ENCODE data around the gene GPATCH3. TPM values are rescaled to one million over a fixed set of nuclear protein-coding genes. Genes with fewer than 3 reads are reported as not detected.

GPATCH3 gene
- total RNA-seq, 1 donor from 2014 or later: 15.7 TPM

DNA sequence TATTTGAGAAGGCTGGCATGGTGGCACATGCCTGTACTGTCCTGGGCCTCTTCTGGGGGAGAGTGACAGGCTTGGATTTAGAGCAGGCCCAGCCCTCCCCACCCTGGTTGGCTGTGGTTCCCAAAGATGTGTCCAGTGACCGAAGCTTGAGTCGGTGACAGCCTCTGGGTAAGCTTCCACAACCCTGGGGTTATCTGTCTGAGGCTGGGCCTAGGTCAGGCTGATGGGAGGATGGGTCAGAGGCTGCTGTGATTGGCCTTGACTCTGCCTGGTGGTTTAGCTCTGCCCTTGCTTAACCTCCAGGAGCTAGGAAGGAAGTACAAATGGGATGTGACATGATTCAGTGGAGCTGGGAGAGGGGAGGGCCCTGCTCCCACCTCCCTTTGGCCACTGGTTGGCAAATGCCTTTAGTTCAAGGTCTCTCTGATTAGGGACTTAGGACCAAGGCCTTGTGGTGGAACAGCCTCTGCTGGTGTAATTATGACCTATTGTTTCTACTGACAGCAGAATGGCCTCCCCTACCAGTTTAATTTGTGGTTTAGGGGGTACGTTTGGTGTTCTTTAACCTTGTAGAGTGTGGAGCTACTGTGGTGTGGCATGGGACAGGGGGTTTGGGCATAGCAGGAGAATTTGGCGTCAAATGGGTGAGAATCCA, 37.9 kb upstream of the GPATCH3 start:
- H3K4me1 ChIP-seq (ENCODE audit: control insufficient read depth in 3 of 3, insufficient read depth in 3 of 3, low read length in 3 of 3): peaks cover 0 to 2% (median 0%) of the 10 kb centered on the region in 3 donors
- no peak overlapping the region for H3K4me3 ChIP-seq (ENCODE audit: low read length in 3 of 3)
- H3K27me3 ChIP-seq (ENCODE audit: control insufficient read depth in 3 of 3, insufficient read depth in 3 of 3, low read length in 3 of 3): no peaks in the 10 kb centered on the region
- no peaks in the 10 kb centered on the region for H3K9me3 ChIP-seq (ENCODE audit: control insufficient read depth in 3 of 3, low read length in 3 of 3)
- peaks cover 25 to 27% (median 26%) of the 10 kb centered on the region in 3 donors for H3K36me3 ChIP-seq (ENCODE audit: control insufficient read depth in 3 of 3, insufficient read depth in 3 of 3, low read length in 3 of 3)
- no peak overlapping the region for H3K27ac ChIP-seq (ENCODE audit: low read depth, low read length)
- H3K9ac ChIP-seq (ENCODE audit: low read depth in 1 of 3, low read length in 3 of 3): no peak overlapping the region

DNA sequence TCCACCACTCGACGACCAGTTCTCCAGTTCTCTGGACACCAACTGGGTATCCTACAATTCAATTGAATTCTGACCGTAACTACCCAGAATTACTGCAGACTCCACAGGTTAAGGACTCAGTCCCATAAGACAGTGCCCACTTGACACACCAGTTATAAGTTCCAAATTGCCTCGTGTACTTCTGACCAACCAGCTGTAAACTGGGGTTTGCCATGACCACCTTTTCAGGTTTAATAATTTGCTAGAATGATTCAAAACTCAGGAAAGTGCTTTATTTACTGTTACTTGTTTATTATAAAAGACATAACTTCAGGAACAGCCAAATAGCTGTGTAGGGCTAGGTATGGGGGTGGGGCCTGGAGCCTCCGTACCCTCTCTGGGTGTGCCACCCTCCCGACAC, 36.6 kb upstream of the GPATCH3 start:
- no peak overlapping the region for H3K4me3 ChIP-seq (ENCODE audit: low read length in 3 of 3)
- no peak overlapping the region for H3K27ac ChIP-seq (ENCODE audit: low read depth, low read length)
- H3K9me3 ChIP-seq (ENCODE audit: control insufficient read depth in 3 of 3, low read length in 3 of 3): no peaks in the 10 kb centered on the region
- peaks cover 0 to 2% (median 0%) of the 10 kb centered on the region in 3 donors for H3K4me1 ChIP-seq (ENCODE audit: control insufficient read depth in 3 of 3, insufficient read depth in 3 of 3, low read length in 3 of 3)
- H3K36me3 ChIP-seq (ENCODE audit: control insufficient read depth in 3 of 3, insufficient read depth in 3 of 3, low read length in 3 of 3): peaks cover 14 to 18% (median 15%) of the 10 kb centered on the region in 3 donors
- no peaks in the 10 kb centered on the region for H3K27me3 ChIP-seq (ENCODE audit: control insufficient read depth in 3 of 3, insufficient read depth in 3 of 3, low read length in 3 of 3)
- H3K9ac ChIP-seq (ENCODE audit: low read depth in 1 of 3, low read length in 3 of 3): no peak overlapping the region

DNA sequence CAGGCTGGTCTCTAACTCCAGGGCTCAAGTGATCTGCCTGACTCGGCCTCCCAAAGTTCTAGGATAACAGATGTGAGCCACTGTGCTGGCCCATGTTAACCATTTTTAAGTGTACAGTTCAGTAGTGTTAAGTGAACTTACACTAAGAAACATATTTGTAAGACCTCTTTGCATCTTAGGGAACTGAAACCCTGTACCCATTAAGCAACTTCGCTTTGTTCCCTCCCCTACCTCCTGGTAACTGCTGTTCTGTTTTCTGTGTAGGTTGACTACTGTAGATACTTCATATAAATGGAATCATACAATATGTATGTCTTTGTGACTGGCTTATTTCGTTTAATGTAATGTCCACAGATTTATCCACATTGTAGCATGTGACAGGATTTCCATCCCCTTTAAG, 32.3 kb upstream of the GPATCH3 start:
- Histone ChIP-seq H3K4me3 (ENCODE audit: low read length in 3 of 3) (no peak overlapping the region), H3K9ac (ENCODE audit: low read depth in 1 of 3, low read length in 3 of 3) (no peak overlapping the region), H3K27ac (ENCODE audit: low read depth, low read length) (no peak overlapping the region), H3K27me3 (ENCODE audit: control insufficient read depth in 3 of 3, insufficient read depth in 3 of 3, low read length in 3 of 3) (no peaks in the 10 kb centered on the region), H3K36me3 (ENCODE audit: control insufficient read depth in 3 of 3, insufficient read depth in 3 of 3, low read length in 3 of 3) (peaks cover 8 to 18% (median 16%) of the 10 kb centered on the region in 3 donors), H3K4me1 (ENCODE audit: control insufficient read depth in 3 of 3, insufficient read depth in 3 of 3, low read length in 3 of 3) (no peaks in the 10 kb centered on the region), H3K9me3 (ENCODE audit: control insufficient read depth in 3 of 3, low read length in 3 of 3) (no peaks in the 10 kb centered on the region)

DNA sequence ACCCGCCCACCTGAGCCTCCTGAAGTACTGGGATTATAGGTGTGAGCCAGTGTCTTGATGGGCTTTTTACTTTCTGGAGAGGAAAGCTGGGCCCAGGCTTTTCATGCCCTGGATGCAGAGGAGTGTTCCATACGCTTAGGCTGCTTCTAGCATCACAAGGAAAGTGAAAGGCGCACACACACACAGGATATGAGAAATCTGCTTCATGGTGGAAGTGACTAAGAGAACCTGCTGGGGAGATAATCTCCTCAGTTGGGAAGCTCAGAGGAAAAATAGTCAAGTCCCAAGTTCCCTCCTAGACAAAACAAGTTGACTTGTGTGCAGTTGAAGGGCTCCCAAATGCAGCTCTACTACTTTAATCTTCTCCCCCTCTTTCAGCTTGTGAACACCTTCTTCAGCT, 23.4 kb upstream of the GPATCH3 start:
- Histone ChIP-seq H3K4me1 (ENCODE audit: control insufficient read depth in 3 of 3, insufficient read depth in 3 of 3, low read length in 3 of 3) (peaks cover 15 to 24% (median 17%) of the 10 kb centered on the region in 3 donors), H3K36me3 (ENCODE audit: control insufficient read depth in 3 of 3, insufficient read depth in 3 of 3, low read length in 3 of 3) (peaks cover 14 to 18% (median 18%) of the 10 kb centered on the region in 3 donors), H3K9ac (ENCODE audit: low read depth in 1 of 3, low read length in 3 of 3) (no peak overlapping the region), H3K4me3 (ENCODE audit: low read length in 3 of 3) (no peak overlapping the region), H3K9me3 (ENCODE audit: control insufficient read depth in 3 of 3, low read length in 3 of 3) (no peaks in the 10 kb centered on the region), H3K27me3 (ENCODE audit: control insufficient read depth in 3 of 3, insufficient read depth in 3 of 3, low read length in 3 of 3) (no peaks in the 10 kb centered on the region), H3K27ac (ENCODE audit: low read depth, low read length) (no peak overlapping the region)

DNA sequence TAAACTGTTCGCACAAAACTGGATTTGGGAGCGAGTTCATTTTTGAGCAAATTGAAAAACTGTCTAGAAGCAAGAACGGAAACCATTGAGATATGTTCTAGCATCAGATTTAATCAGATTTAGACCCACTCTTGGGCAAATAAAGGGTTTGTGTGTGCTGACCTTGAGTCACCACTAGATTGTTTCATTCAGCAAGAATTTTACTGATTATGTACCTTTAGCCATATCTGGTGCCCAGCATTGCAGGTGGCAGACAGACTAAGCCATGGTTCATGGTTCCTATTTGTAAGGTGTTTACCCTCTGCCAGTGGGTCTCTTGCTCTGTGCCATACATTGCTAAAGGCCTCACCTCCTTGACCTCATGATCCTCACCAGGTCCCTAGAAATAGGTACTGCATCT, 22.6 kb upstream of the GPATCH3 start:
- H3K9me3 ChIP-seq (ENCODE audit: control insufficient read depth in 3 of 3, low read length in 3 of 3): no peaks in the 10 kb centered on the region
- peaks cover 14 to 18% (median 17%) of the 10 kb centered on the region in 3 donors for H3K36me3 ChIP-seq (ENCODE audit: control insufficient read depth in 3 of 3, insufficient read depth in 3 of 3, low read length in 3 of 3)
- H3K4me3 ChIP-seq (ENCODE audit: low read length in 3 of 3): peak overlapping the region in 2 of 3 donors; percentile 77 to 98
- no peak overlapping the region for H3K27ac ChIP-seq (ENCODE audit: low read depth, low read length)
- peaks cover 15 to 24% (median 17%) of the 10 kb centered on the region in 3 donors for H3K4me1 ChIP-seq (ENCODE audit: control insufficient read depth in 3 of 3, insufficient read depth in 3 of 3, low read length in 3 of 3)
- H3K9ac ChIP-seq (ENCODE audit: low read depth in 1 of 3, low read length in 3 of 3): peak overlapping the region in 2 of 3 donors; percentile 92 to 97
- H3K27me3 ChIP-seq (ENCODE audit: control insufficient read depth in 3 of 3, insufficient read depth in 3 of 3, low read length in 3 of 3): no peaks in the 10 kb centered on the region

DNA sequence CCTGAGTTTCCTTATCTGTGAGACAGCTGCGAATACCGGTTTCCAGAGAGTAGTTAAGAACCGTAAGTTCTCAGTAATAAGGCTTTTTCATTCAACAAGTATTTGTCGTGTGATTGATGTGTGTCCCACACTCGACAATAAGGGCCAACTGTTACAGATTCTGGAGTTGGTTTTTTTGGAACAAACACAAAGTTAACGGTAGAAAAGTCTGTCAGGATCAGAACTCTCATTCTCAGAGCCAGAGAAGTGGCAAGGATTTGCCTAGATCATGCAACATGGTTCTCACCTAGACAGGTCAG, 22.1 kb upstream of the GPATCH3 start:
- Histone ChIP-seq H3K4me1 (ENCODE audit: control insufficient read depth in 3 of 3, insufficient read depth in 3 of 3, low read length in 3 of 3) (peaks cover 15 to 24% (median 17%) of the 10 kb centered on the region in 3 donors), H3K9me3 (ENCODE audit: control insufficient read depth in 3 of 3, low read length in 3 of 3) (no peaks in the 10 kb centered on the region), H3K9ac (ENCODE audit: low read depth in 1 of 3, low read length in 3 of 3) (peak overlapping the region; percentile 87 to 97 (median 92)), H3K4me3 (ENCODE audit: low read length in 3 of 3) (peak overlapping the region; percentile 77 to 99 (median 98)), H3K36me3 (ENCODE audit: control insufficient read depth in 3 of 3, insufficient read depth in 3 of 3, low read length in 3 of 3) (peaks cover 14 to 18% (median 17%) of the 10 kb centered on the region in 3 donors), H3K27me3 (ENCODE audit: control insufficient read depth in 3 of 3, insufficient read depth in 3 of 3, low read length in 3 of 3) (no peaks in the 10 kb centered on the region), H3K27ac (ENCODE audit: low read depth, low read length) (no peak overlapping the region)

DNA sequence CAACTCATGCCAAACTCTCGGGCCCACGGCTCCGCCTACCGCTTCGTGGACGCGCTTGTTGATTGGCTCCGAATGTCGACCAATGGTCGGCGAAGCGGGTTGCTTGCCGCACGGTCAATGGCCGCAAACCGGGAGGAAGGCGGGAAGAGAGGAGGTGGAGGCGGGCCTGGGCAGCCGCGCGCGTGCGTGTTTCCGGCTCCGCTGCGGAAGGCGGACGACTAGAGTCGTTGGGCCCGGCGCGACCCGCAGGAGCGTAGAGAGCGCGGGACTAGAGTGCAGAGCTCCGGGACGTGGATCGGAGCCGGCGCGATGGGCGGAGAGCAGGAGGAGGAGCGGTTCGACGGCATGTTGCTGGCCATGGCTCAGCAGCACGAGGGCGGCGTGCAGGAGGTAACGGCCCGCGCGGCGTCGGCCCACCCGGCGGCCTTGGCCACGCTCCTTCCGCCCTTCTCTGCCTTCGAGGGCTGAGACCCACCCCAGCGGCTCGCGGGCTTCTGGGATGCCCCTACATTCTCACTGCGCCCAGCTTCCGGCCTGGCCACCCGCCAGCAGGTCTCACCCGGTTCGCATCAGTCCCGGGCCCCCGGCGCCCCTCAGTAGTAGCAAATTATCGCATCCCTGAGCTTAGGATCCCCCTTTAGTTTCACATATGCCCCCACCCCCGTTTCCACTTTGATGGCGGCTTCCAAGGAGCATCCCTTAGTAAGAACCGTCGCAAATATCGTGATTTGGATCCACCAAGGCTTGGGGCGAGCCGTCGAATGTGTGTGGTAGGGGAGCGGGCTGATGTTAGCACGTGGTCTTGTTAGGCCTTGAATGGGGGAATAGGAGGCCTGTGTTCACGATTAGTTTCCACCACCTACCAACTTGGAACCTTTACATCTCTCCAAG, 21.5 kb upstream of the GPATCH3 start, which contains the start of gene NUDC:
Gene NUDC (plus strand): TSS at position 204 of the 891 bp plus-strand sequence. CDS start 106 bp downstream, at position 310.
- peak within 1 kb of the TSS; percentile 87 to 97 (median 92) for H3K9ac ChIP-seq (ENCODE audit: low read depth in 1 of 3, low read length in 3 of 3)
- peak within 1 kb of the TSS; percentile 79 for H3K27ac ChIP-seq (ENCODE audit: low read depth, low read length)
- no peaks in the 10 kb centered on the region for H3K27me3 ChIP-seq (ENCODE audit: control insufficient read depth in 3 of 3, insufficient read depth in 3 of 3, low read length in 3 of 3)
- H3K4me3 ChIP-seq (ENCODE audit: low read length in 3 of 3): peak within 1 kb of the TSS; percentile 77 to 99 (median 98)
- H3K4me1 ChIP-seq (ENCODE audit: control insufficient read depth in 3 of 3, insufficient read depth in 3 of 3, low read length in 3 of 3): peaks cover 15 to 24% (median 17%) of the 10 kb centered on the region in 3 donors
- H3K36me3 ChIP-seq (ENCODE audit: control insufficient read depth in 3 of 3, insufficient read depth in 3 of 3, low read length in 3 of 3): peaks cover 14% of the 10 kb centered on the region in 3 donors
- H3K9me3 ChIP-seq (ENCODE audit: control insufficient read depth in 3 of 3, low read length in 3 of 3): no peaks in the 10 kb centered on the region

DNA sequence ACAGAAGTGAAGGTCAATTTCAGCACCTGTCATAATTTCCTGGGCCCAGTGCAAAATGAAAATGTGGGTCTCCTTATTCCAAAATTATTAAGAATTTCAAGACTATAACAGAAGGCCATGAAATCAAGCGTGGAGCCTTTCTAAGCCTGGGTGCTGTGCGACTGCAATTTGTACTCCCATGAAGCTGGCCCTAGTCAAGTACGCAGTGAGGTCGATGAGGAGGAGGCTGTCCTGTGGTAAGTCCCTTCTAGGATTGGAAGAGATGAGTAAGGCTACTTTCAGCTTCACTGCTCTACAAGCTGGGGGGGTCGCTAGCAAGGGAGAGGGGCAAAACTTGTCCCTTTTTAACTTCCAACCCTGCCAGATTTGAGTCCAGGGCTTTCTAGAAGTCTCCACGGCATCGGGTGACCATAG, 20.9 kb upstream of the GPATCH3 start:
- Histone ChIP-seq H3K27me3 (ENCODE audit: control insufficient read depth in 3 of 3, insufficient read depth in 3 of 3, low read length in 3 of 3) (no peaks in the 10 kb centered on the region), H3K27ac (ENCODE audit: low read depth, low read length) (peak overlapping the region; percentile 79), H3K4me3 (ENCODE audit: low read length in 3 of 3) (peak overlapping the region; percentile 77 to 99 (median 98)), H3K9ac (ENCODE audit: low read depth in 1 of 3, low read length in 3 of 3) (peak overlapping the region; percentile 59 to 97 (median 87)), H3K36me3 (ENCODE audit: control insufficient read depth in 3 of 3, insufficient read depth in 3 of 3, low read length in 3 of 3) (peaks cover 9 to 12% (median 11%) of the 10 kb centered on the region in 3 donors), H3K4me1 (ENCODE audit: control insufficient read depth in 3 of 3, insufficient read depth in 3 of 3, low read length in 3 of 3) (peaks cover 15 to 24% (median 17%) of the 10 kb centered on the region in 3 donors), H3K9me3 (ENCODE audit: control insufficient read depth in 3 of 3, low read length in 3 of 3) (no peaks in the 10 kb centered on the region)

DNA sequence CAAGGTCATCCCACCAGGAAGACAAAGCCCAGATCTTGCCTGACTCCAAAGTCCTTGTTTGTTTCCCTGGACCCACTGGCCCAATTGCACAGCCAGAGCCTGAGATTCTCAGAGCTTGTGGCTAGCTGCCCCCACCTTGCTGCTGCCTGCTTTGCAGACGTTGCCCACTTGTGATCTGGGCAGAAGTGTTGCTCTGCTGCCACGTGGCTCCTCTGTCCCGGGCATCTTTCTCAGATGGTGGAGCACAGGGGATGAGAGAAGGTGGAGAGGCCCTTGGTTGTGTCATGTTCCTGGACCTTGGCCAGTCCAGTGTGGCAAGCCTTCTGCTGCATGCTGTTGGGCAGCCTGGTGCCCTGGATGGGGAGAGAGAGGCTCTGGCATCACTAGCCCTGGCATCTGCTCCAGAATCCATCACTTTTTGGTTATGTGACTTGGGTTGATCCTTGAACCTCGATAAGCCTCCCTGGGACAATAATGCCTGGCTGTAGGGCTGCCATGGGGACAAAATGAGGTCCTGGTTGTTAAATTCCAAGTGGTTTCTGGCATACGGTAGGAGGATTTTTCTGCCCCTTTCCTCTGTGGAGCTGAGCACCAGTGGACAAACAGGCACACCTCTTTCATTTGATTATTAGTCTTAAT, 15.1 kb upstream of the GPATCH3 start:
- Histone ChIP-seq H3K9ac (ENCODE audit: low read depth in 1 of 3, low read length in 3 of 3) (no peak overlapping the region), H3K27me3 (ENCODE audit: control insufficient read depth in 3 of 3, insufficient read depth in 3 of 3, low read length in 3 of 3) (no peaks in the 10 kb centered on the region), H3K9me3 (ENCODE audit: control insufficient read depth in 3 of 3, low read length in 3 of 3) (no peaks in the 10 kb centered on the region), H3K27ac (ENCODE audit: low read depth, low read length) (no peak overlapping the region), H3K36me3 (ENCODE audit: control insufficient read depth in 3 of 3, insufficient read depth in 3 of 3, low read length in 3 of 3) (no peaks in the 10 kb centered on the region), H3K4me1 (ENCODE audit: control insufficient read depth in 3 of 3, insufficient read depth in 3 of 3, low read length in 3 of 3) (peaks cover 5 to 9% (median 6%) of the 10 kb centered on the region in 3 donors), H3K4me3 (ENCODE audit: low read length in 3 of 3) (no peak overlapping the region)

Data from skeletal muscle tissue (tissue), 4 donors.